Iris pigment epithelial cell (primary cell): ENCODE results near the gene CAMTA1.
"Not testable (repeated sequence)": the region's sequence is repeated elsewhere in the genome, so short reads cannot be mapped to it uniquely, and the experiment has no call there.

Experiments
- DNase-seq: peaks from one replicate; pipeline ENCODE4 v3.0.0-alpha.2; 2011; ENCODE audit warnings: low read depth

CAMTA1 gene

DNA sequence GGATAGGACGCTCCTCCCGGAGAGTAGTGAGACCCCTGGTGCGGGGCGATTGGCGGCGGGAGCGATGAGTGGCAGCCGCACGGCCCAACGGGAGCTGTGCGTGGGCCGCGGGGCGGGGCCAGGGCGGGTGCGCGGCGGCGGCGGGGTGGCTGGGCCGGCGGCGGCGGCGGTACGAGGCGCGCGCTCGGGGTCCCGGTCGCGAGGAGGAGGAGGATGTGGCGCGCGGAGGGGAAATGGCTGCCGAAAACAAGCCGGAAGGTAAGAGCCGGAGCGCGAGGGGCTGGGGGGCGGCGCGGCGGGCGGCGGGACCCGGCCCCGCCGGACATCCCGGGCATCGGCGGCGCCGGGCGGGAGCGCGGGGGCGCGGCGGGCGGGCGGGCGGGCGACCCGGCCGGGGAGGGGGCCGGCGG is at the start of gene CAMTA1:
TSS of gene CAMTA1 (plus strand) at position 137 of the 410 bp plus-strand sequence. CDS start at position 214, 77 bp downstream.
- DNase-seq, result no peak

DNA sequence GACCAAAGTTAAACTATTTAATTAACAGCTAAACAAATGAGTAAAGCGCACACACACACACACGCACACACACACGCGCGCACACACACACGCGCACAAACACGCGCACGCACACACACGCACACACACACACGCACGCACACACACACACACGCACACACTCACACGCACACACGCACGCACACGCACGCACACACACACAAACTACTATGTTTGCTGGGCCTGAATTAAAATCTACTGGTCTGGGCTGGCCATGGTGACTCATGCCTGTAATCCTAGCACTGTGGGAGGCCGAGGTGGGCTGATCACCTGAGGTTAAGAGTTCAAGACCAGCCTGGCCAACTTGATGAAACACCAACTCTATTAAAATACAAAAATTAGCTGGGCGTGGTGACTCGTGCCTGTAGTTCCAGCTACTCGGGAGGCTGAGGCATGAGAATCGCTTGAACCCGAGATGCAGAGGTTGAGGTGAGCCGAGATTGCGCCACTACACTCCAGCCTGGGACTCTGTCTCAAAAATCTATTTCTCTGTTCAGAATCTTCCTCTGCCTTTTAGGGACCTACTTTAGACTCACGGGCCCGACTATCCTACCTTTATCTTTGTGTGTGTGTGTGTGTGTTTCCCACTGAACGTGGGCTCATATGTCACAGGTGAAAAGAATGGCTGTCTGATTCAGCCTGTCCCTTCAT is 46.1 kb upstream of the CAMTA1 start:
- DNase-seq, result no peak

DNA sequence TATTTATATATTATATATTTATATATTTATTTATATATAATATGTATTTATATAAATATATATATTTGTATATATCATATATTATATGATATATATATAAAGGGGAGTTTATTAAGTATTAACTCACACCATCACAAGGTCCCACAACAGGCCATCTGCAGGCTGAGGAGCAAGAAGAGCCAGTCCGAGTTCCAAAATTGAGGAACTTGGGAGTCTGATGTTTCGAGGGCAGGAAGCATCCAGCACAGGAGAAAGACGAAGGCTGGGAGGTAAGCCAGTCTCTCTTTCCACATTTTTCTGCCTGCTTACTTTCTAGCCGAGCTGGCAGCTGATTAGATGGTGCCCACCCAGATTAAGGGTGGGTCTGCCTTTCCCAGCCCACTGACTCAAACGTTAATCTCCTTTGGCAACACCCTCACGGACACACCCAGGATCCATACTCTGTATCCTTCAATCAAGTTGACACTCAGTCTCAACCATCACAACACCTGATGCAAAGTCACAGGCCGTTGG is 42.5 kb upstream of the CAMTA1 start:
- DNase-seq, result not testable (repeated sequence)

DNA sequence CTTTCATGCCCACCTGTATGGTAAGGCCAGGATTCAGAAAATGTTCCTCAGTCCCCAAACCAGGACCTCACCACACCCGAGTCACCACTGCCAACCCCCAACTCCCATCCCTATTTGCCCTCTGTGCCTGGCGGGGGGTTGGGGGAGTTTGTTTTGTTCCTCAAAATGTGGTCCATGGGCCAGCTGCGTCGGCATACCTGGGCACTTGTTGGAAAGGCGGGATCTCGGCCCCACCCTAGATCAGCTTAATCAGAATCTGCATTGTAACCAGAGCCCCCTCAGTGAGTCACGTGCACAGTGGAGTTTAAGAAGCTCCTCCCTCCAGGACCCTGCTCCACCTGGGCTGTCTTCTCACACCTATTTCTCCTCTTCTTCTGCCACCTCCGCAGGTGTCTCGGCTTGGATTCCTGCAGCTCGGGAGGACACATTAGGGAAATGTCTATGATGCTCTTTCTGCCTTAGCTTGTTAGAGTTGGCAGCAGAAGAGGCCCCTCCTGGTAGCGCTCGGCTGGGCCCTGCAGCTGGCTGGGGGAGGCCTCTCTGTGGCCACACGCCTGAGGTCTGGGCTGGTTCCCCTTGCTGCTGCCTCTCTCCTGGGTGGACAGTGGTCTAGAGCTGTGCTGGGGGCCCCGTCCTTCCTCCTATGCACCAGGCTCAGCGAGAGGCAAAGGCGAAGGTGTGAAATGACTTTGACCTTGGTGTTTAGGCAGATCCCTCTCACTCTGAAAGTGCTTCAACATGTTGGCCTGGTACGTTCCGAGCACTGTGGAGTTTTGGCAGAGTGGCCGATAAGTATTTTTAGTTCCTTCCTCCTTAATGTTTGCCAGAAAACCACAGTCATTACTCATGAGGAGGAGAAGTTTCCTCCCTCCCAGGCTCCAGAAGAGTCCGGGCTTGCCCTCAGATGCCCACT is 41.8 kb upstream of the CAMTA1 start:
- peak; percentile 58 for DNase-seq

GRCh38 chr1:6745073-6745472 is 40.2 kb upstream of the CAMTA1 start:
- no peak for DNase-seq

- DNase-seq, result no peak
Measured at GRCh38 chr1:6747674-6748073, 37.6 kb upstream of the CAMTA1 start.

- DNase-seq, result no peak
Measured at GRCh38 chr1:6750490-6750889, 34.8 kb upstream of the CAMTA1 start.

DNA sequence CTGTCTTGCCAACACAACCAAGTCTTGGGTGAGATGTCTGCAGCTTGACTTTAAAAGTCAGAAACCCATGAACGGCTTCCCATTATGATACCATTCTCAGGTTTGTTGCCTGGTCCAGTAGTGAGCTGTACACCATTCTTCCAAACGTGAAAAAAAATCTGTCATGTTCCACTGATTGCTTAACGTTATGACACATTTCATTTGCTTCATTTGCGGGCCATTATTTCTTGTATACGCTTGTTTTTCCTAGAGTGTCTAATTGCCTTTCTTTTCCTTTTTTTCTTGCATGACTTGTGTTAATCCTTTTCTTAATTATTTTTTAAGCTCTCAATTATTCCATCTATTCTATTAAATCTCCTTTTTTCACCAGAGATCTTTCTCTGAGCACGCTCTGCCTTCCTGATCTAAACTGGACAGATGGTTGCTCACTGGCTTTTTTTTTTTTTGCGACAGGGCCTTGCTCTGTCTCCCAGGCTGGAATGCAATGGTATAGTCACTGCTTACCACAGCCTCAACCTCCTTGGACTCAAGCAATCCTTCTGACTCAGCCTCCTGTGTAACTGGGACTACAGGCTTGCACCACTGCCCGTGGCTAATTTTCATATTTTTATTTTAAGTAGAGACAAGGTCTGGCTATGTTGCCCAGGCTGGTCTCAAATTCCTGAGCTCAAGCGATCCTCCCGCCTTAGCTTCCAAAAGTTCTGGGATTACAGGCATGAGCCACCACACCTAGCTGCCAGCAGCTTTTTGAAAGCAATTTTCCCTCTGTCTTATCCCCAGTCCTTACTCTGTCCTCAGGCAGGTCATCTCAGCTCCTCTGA is 31.7 kb upstream of the CAMTA1 start:
- DNase-seq, result peak; percentile 30

- no peak for DNase-seq
Measured at GRCh38 chr1:6756457-6756856, 28.8 kb upstream of the CAMTA1 start.

- DNase-seq, result no peak
Measured at GRCh38 chr1:6757719-6758435, 27.4 kb upstream of the CAMTA1 start.

DNA sequence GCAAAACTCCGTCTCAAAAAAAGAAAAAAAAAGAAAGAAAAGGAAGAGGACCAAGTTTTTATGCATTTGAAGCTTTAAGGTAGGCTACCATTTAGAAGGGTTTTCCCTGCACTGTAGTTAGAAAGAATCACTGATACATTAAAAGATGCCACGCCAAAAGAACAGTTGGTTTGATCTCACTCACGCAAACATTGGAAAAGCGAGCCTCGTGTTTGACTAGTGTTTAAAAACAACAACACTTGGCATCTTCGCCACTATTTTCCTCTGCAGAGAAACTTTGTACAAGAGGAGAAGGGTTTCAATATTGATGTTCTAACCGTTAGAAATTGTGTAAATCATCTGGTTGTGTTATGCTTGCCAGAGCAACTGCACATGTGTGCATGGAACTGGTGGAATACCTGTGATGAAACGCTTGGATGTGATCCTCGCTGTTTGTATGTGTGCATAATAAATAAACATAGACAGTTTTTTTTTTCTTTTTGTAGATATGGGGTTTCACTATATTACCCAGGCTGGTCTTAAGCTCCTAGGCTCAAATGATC is 24.0 kb upstream of the CAMTA1 start:
- no peak for DNase-seq

DNA sequence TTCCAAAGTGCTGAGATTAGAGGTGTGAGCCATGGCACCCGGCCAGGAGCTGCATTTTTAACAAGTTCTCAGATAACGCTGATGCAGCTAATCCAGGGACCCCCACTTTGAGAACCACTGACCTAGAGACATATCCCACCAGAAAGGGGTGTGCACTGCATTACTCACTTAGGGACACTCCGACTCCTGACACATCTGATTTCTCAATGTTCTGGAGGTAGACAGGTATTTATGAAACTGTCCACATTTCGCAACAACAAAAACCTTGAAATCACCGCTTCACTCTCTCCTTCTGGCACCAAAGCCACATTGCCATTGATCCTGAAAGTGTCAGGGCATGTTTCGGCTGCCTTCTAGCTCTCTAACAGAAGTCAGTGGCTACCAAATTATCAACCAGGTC is 23.2 kb upstream of the CAMTA1 start:
- no peak for DNase-seq

- DNase-seq, result peak; percentile 45
Measured at GRCh38 chr1:6770751-6771440, 14.4 kb upstream of the CAMTA1 start.

GRCh38 chr1:6771441-6771769 is 13.8 kb upstream of the CAMTA1 start:
- no peak for DNase-seq

DNA sequence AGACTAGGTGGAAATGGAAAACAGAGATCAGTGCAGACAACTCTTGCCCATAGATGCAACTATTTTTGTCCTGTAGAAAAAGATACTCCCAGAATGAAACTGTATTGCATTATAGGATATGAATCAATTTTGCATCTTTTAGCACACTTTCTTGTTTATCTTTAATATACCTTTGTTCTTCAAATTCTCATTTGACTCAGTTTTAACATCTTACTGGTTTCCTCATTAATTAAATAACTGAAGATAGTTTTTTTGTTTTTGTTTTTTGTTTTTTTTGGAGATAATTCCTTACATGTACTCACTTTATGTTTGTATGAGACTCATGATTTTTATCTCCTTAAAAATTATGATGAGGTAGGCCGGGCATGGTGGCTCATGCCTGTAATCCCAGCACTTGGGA is 10.9 kb upstream of the CAMTA1 start:
- DNase-seq, result no peak

- DNase-seq, result no peak
Measured at GRCh38 chr1:6775261-6776043, 9.8 kb upstream of the CAMTA1 start.

GRCh38 chr1:6776389-6776788 is 8.9 kb upstream of the CAMTA1 start:
- no peak for DNase-seq

- DNase-seq, result no peak
Measured at GRCh38 chr1:6776895-6777294, 8.4 kb upstream of the CAMTA1 start.

DNA sequence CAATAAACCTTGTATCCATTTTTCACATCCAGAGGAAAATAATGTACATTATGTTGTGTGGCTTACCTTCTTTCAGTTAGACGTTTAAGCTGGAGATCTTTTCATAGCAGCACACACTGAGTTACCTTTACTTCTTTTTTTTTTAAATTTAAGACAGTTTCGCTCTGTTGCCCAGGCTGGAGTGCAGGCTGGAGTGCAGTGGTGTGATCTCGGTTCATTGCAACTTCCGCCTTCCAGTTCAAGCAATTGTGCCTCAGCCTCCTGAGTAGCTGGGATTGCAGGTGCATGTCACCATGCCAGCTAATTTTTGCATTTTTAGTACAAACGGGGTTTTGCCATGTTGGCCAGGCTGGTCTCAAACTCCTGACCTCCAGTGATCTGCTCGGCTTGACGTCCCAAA is 7.4 kb upstream of the CAMTA1 start:
- no peak for DNase-seq
